ENCODE data around the gene TMEM222.
"Not testable (repeated sequence)": the region's sequence is repeated elsewhere in the genome, so short reads cannot be mapped to it uniquely, and the experiment has no call there.

TMEM222 gene, protein sequence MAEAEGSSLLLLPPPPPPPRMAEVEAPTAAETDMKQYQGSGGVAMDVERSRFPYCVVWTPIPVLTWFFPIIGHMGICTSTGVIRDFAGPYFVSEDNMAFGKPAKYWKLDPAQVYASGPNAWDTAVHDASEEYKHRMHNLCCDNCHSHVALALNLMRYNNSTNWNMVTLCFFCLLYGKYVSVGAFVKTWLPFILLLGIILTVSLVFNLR

DNA sequence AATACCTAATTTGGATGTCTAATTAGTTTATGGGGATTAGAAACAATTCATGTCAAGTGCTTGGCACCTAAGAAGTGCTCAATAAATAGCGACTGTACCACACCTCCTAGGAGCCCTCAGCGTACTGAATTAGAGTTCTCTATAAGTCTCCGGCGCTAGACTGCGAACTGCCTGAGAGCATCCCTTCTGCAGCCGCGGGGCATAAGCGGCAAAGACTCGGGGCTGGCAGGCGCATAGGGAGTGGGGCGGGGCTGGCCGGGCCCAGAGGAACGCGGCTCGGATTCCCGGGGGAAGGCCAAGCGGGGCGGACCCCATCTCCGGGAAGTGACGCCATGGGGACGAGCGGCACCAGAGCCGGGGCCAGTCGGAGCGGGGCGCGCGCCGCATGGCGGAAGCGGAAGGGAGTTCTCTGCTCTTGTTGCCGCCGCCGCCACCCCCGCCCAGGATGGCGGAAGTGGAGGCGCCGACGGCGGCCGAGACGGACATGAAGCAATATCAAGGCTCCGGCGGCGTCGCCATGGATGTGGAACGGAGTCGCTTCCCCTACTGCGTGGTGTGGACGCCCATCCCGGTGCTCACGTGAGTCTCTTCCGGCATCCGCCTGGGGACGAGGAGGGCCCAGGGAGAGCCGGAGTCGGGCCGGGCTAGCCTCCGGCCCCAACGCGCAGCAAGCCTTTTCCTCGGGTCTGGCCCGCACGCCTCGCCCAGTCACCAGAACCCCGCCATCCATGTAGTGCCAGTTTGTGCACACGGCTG is at the start of gene TMEM222:
Gene TMEM222, plus strand, starts transcription at position 351 of the 756 bp plus-strand sequence. Its CDS starts 35 bp downstream, at position 386.
- DNase-seq = peak; percentile 75

DNA sequence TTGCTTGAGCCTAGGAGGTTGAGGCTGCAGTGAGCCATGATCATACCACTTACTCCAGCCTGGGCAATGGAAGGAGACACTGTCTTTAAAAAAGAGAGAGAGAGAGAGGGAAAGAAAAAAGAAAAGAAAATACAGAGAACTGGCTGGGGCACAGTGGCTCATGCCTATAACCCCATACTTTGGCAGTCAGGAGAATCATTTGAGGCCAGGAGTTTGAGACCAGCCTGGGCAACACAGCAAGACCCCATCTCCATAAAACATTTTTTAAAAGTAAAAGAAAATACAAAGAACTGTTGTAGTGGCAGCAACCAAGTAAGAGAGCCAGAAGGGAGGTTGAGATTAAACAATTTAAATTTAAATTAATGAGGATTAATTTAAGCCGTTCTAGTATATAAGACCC is 47.8 kb upstream of the TMEM222 start:
- no peak for DNase-seq

DNA sequence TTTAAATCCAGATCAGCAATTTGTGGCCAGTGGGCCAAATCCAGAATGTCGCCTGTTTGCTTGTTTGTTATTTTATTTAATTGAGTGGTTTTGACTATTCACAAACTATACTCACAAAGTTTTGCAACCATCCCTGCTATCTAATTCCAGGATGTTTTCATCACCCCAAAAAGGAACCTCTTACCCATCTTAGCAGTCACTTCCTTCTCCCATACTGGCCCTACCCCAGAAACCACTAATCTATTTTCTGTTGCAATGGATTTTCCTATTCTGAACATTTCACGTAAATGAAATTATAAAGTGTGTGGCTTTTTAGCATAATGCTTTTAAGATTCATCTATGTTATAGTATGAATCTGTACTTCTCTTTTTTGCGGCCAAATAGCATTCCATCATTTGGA is 46.3 kb upstream of the TMEM222 start:
- no peak for DNase-seq

DNA sequence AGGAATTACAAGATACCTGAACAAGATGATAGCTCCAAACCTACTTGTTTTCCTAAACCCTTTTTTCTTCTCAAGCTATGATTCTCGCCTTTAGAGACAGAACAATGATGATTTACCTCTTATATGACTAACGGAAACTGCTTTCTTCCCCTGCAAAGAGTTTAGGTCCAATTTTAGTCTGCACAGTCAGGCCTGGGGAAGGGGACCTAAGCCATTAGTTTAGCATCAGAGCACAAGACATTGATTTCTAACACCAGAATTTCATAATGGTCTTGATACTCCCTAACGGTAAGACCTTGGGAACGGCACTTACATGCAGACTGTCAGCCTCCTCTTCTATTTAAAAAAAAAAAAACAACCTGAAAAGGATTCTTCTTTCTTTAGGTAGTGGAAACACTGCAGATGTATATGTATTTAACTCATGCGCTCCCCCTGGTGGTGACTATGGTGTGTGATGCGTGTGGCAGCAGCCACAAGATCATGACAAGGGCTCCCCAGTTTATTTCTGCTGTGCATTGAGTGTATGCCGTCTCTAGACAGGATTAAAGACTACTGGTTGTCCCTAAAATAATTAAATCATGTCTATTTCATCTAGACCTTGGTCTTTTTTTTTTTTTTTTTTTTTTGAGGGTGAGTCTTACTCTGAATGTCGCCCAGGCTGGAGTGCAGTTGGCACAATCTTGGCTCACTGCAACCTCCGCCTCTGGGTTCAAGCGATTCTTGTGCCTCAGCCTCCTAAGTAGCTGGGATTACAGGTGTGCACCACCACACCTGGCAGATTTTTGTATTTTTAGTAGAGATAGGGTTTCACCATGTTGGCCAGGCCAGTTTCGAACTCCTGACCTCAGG is 37.3 kb upstream of the TMEM222 start:
- DNase-seq = peak; percentile 12

DNA sequence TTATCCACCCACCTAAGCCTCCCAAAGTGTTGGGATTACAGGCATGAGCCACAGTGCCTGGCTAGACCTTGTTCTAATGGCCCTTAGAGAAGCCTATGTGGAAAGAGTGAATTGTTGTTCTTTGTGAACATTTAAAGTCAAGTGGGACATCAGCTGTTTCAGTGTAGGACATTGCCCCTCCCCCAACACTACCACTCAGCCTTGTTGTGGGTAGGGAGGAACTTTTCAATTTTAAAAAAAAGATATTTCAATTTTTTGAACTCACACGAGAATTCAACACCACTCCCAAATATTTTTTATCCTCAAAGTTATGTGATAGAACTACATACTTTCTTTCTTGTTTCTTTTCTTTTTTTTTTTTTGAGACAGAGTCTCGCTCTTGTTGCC is 36.7 kb upstream of the TMEM222 start:
- no peak for DNase-seq

DNA sequence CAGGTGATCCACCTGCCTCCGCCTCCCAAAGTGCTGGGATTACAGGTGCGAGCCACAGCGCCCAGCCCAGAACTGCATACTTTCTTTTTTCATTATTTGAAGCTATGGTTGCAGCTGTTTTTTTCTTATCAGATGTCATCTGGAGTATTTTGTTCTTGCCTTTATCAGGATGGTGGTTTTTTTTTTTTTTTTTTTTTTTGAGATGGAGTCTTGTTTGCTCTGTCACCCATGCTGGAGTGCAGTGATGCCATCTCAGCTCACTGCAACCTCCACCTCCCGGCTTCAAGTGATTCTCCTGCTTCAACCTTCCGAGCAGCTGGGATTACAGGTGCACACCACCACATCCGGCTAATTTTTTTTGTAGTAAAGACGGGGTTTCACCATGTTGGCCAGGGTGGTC is 36.1 kb upstream of the TMEM222 start:
- DNase-seq = not testable (repeated sequence)

DNA sequence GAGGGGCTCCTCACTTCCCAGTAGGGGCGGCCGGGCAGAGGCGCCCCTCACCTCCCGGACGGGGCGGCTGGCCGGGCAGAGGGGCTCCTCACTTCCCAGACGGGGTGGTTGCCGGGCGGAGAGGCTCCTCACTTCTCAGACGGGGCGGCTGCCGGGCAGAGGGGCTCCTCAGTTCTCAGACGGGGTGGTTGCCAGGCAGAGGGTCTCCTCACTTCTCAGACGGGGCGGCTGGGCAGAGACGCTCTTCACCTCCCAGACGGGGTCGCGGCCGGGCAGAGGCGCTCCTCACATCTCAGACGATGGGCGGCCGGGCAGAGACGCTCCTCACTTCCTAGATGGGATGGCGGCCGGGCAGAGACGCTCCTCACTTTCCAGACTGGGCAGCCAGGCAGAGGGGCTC is 32.8 kb upstream of the TMEM222 start:
- DNase-seq = not testable (repeated sequence)

DNA sequence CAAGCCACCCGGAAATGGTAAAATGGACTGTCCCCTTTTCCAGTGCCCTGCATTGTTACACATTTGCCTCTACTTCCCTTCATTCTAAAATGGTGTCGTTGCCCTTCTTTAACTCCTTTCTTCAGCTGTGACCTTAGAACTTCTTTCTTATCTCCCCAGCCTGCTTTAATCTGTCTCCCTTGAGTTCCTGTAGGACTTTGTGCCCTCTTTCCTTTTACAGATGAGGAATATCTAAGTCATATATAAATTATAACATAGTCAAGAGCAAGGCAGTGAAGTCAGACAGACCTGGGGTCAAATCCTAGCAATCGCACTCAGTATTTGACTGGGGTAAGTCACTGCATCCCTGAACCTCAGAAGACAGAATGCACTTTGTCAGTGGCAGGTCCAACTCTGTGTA is 31.4 kb upstream of the TMEM222 start:
- DNase-seq = no peak

DNA sequence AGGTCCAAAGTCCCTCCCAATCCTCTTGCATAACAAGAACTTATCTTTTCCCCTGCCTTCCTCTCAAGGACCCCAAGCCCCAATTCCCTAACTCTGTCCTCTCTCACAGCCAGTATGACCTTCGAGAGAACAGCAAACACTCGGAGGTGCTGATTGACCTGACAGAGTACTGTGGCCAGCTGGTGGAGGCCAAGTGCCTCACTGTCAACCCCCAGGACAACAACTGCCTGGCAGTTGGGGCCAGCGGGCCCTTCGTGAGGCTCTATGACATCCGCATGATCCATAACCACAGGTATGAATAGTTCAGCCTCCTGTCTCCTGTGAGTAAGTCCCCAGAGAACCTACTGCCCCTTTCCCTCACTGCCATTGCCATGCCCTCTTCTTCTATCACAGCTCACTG is 29.9 kb upstream of the TMEM222 start:
- no peak for DNase-seq

DNA sequence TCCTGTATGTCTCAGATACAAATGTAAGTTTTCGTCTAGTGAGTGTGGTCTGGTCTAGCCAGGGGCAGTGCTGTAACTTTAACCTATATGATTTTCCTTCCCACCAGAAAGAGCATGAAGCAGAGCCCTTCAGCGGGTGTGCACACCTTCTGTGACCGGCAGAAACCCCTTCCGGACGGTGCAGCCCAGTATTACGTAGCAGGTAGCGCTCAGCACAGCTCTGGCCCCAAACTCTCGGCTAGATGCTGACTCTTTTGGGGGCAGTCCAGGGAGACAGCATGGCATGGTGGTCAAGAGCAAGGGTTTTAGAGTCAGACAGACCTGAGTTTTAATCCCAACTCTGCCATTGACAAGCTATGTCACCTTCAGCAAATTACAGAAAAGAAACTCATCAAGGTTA is 28.0 kb upstream of the TMEM222 start:
- no peak for DNase-seq

DNA sequence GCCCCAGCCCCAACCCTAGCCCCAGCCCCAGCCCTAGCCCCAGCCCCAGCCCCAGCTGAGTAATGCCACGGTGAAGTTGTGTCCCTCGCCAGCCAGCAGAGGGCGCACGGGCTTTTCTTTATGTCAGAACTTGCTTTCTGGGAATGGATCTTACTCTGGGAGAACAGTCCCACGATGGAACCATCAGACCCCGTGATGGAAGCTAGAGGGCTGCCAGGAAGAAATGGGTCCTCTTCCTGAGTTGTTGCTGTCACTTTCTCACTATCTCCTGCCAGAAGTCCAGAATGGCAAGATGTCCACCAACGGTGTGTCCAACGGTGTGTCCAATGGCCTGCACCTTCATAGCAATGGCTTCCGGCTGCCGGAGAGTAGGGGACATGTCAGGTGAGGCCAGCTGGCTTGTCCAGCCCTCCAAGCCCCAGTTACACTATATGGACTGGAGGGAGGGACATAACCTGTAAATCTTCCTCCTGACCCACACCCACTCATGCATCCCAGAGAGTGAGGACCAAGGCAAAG is 25.1 kb upstream of the TMEM222 start:
- DNase-seq = no peak

DNA sequence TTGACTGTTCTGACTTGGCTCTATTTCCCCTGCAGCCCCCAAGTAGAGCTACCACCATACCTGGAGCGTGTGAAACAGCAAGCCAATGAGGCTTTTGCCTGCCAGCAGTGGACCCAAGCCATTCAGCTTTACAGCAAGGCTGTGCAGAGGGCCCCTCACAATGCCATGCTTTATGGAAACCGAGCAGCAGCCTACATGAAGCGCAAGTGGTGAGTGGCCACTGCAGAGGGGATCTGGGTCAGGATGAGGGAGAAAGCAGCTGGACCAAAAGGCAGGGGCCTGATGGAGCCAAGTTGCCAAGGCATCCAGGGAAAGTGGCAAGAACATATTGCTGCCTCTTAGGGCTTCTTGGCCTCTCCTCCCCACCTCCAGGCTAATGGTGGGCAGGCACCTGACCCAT is 24.1 kb upstream of the TMEM222 start:
- DNase-seq = no peak

DNA sequence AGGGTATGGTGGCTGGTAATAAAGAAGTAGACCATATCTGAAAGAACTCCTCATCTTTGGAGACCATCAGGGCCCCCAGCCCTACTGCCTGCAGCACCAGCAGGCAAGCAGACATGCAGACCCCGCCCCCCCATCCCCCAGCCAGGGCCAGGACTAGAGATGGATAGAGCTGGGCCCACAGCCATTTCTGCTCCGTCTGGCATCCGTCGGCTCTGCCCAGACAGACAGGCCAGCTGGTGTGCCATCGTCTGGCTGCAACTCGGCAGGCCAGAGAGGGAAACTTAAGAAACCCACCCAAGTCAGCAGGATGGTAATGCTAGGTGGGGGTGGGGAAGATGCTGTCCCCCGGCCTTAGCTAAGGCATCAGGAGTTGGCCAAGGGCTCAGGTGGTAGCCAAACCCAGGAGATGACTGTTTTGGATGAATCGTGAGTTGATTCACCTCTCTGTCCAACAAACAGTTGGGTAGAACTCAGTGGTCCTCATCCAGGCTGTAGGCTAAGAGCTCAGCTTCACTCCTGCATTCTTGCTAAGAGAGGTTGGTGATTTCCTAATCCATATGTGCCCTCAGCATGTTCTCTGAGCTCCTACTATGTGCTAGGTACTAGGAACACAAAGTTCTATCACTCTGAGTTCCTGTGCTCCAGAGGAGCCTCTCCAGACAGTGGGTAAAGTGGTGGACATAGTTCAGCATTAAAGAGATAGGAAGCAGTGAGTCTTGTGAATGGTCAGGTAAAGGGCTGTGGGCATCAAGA is 23.2 kb upstream of the TMEM222 start:
- no peak for DNase-seq

DNA sequence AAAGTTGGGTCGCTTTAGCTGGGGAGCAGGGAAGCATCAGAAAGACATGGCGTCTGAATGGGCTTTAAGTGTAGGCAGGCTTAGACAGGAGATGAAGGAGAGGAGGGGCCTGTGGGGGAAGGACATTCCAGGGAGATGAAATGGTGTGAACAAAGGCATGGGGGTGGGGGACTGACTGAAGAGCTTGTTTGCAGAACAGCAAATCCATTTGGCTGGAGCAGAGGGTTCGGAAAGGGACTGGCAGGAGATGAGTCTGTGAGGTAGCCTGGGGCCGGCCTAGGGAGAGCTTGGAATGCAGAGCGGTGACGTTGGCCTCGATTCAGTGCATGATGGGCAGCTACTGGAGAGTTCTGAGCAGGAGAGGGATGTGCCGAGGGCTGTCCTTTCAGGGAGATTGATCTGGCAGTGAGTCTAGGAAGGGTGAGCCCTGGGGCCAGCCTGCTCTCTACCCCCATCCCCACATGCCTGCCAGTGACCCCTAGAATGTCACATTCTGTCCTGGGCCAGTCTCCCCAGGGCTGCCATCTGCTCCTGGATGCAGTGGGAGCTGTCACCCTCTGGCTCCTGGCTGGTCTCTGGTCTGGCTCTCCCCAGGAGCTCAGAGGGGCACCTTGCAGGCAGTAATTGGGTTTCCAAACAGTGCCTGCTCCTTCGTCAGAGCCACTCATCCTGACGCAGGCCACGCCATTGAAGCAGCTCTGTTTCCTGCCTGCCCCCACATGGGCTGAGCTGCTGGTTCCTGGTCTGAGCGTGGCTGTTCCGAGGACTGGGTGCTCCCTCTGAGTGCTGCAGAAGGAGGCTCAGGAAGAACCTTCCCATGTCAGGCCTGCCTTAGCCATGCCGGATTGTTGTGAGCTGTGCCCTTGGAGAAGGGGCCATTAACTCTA is 22.3 kb upstream of the TMEM222 start:
- DNase-seq = no peak

DNA sequence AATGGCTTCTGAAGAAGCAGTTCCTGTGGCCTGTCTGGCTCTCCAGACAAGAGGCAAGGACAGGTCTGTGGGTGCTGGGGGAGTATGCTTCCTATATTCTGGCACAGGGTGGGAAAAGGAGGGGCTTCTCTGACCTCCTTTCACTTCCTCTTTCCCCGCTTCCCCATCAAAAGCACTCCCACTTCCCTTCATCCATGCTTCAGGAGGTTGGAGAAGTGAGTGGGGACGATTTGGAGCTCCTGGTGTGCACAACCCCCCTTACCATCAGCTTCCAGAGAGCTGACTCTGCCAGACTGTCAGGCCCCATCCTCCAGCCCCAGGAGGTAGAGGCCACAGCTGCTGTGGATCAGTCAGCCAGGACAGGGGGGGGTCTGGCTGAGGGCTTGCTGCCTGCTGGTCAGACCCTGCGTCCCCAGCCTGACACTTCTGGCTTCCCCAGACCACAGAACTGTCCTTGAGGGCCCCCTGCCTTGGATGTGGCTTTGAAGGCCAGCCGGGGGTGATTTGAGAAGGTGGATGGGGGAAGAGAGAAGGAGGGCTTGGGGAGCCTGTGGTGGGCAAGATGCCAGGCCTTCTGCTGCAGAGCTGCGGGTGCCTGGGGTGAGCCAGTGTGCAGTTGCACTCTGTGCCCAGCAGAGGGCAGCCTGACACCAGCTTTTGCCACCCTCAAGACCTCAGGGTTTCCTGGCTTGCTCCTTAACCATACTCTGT is 21.5 kb upstream of the TMEM222 start:
- DNase-seq = peak; percentile 40

DNA sequence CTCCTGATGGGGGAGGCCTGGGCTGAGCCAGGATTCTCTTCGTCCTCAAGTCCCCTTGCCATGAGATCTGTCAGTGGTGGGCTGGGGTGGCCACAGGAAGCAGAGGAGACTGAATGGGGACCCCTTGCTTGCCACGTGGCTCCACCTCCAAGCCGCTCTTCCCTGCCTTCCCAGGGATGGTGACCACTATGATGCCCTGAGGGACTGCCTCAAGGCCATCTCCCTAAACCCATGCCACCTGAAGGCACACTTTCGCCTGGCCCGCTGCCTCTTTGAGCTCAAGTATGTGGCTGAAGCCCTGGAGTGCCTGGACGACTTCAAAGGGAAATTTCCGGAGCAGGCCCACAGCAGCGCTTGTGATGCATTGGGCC is 20.9 kb upstream of the TMEM222 start:
- no peak for DNase-seq

DNA sequence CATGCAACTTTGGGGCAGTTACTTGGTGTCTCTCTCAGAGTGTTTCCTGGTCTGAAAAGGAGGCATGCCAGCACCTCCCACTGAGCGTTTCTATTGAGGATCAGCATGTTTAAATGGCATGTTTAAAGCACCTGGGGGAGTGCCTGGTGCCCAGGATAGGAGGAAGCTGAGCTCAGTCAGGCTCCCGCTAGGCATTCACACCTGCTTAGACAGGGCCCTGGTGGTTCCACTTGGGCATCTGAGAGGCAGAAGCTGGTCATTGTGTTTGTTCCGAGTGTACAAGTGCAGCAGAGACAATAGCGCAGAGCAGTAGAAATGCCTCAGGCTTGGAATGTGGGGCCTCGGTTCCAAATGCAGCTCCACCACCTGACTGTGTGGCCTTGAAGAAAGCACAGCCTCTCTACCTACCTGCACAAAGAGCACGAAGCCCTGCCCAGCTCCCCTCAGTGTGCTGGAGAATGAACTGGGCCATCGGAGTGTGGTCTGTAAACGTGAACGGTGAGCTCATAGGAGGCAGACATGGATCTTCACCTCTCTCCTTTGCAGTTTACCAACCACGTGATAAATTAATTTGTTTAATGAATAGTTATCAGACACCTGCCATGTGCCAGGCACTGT is 20.3 kb upstream of the TMEM222 start:
- DNase-seq = no peak

DNA sequence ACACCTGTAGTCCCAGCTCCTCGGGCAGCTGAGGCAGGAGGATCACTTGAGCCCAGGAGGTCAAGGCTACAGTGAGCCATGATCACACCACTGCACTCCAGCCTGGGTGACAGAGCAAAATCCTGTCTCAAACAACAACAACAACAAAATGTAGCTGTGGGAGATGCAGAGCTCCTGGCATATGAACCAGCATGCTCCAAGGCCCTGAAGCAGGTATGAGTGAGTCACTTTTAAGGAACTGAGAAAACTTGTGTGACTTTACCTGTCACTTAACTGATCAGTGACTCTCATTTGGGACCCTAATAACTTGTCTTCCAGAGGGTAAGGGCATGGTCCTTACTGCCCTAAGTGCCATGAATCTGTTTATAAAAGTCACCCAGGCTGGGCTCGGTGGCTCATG is 19.4 kb upstream of the TMEM222 start:
- no peak for DNase-seq

DNA sequence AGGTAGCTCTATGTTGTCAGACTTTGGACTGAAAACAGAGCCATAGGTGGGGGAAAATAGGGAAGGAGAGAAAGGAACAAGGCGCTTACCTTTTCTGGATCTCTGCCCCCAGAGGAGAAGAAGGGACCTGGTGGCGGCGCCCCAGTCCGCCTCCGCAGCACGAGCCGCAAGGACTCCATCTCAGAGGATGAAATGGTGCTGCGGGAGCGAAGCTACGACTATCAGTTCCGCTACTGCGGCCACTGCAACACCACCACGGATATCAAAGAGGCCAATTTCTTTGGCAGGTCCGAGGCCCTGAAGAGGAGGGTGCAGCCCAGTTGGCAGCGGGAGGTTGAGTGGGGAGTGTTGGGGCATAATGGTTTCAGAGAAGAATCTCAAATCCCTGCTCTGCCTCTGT is 18.5 kb upstream of the TMEM222 start:
- no peak for DNase-seq

DNA sequence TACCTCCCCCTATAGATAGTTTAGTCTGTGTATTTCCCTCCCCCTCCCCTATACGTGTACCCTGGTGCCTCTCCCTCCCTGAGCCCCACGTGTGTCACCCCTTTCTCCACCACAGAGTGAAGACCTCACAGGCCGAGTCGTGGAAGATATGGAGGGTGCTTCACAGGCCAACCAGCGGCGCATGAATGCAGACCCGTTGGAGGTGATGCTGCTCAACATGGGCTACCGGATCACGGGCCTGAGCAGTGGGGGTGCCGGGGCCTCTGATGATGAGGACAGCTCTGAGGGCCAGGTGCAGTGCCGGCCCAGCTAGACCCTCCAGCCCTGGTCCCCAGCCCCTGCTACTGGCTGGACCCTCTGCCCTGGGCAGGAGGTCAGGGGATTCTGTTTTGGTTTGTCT is 15.9 kb upstream of the TMEM222 start:
- DNase-seq = no peak
